ENCODE measurements around the gene SLC25A22. TPM values are rescaled to one million over a fixed set of nuclear protein-coding genes. Genes with fewer than 3 reads are reported as not detected.
A peak's percentile ranks its signal among the peaks of the same experiment; 100 is the strongest.

The SLC25A22 gene
- total and polyA plus RNA-seq, 2 donors (not counting 1 experiment from before 2014, with no cell fraction given) = 9.9 to 10.4 TPM

DNA sequence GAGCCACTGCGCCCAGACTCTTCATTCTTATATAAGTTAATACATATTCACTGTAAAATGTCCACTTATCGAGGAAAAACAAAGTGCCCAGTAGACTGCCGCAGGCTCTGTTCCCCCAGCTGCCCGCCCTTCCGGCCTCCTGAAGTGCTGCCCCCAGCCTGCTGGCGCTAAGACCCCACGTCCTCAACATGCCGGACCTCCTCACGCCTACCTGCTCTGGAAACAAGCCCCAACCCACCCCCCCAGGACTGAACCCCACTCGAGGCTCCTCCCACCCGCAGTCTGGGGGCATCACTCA lies 21.9 kb downstream of the SLC25A22 start:
- Histone ChIP-seq H3K4me3 (replicated peaks in 1 of 4; ENCODE audit: control extremely low read depth in 1 of 4, insufficient read depth in 1 of 4, low read depth in 3 of 4, low read length in 4 of 4) (peak overlapping the region; percentile 67 to 95 (median 84)), H3K9me3 (ENCODE audit: control insufficient read depth, insufficient read depth, low read depth, low read length) (no peaks in the 10 kb centered on the region), H3K36me3 (ENCODE audit: control insufficient read depth, insufficient read depth, low read length) (peaks cover 22% of the 10 kb centered on the region), H2AFZ (ENCODE audit: low read length) (no peak overlapping the region), H3K4me2 (ENCODE audit: extremely low read depth, insufficient read depth, low read length) (peak overlapping the region; percentile 92), H4K20me1 (ENCODE audit: control insufficient read depth, extremely low read depth, insufficient read depth, low read length) (no peaks in the 10 kb centered on the region), H3K27me3 (ENCODE audit: control insufficient read depth, insufficient read depth, low read length) (no peaks in the 10 kb centered on the region), H3K4me1 (ENCODE audit: control insufficient read depth, extremely low read depth, insufficient read depth, low read length) (no peaks in the 10 kb centered on the region), H3K79me2 (ENCODE audit: control insufficient read depth, insufficient read depth, low read length) (peaks cover 67% of the 10 kb centered on the region), H3K27ac (ENCODE audit: insufficient read depth, low read length) (peak overlapping the region; percentile 69), H3K9ac (ENCODE audit: insufficient read depth, low read length) (peak overlapping the region; percentile 83)
- DNase-seq (ENCODE audit: low read depth in 2 of 2) = no peak
- no peak for TF ChIP-seq EZH2 (IDR thresholded peaks at IDR 0.05; ENCODE audit: low read length, missing control alignments)
- TF ChIP-seq, protein P1, sequence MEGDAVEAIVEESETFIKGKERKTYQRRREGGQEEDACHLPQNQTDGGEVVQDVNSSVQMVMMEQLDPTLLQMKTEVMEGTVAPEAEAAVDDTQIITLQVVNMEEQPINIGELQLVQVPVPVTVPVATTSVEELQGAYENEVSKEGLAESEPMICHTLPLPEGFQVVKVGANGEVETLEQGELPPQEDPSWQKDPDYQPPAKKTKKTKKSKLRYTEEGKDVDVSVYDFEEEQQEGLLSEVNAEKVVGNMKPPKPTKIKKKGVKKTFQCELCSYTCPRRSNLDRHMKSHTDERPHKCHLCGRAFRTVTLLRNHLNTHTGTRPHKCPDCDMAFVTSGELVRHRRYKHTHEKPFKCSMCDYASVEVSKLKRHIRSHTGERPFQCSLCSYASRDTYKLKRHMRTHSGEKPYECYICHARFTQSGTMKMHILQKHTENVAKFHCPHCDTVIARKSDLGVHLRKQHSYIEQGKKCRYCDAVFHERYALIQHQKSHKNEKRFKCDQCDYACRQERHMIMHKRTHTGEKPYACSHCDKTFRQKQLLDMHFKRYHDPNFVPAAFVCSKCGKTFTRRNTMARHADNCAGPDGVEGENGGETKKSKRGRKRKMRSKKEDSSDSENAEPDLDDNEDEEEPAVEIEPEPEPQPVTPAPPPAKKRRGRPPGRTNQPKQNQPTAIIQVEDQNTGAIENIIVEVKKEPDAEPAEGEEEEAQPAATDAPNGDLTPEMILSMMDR (conservative IDR thresholded peaks at IDR 0.05 in 1 of 2, IDR thresholded peaks at IDR 0.05 in 1 of 2; ENCODE audit: low read depth in 1 of 2, low read length in 2 of 2) = no peak

DNA sequence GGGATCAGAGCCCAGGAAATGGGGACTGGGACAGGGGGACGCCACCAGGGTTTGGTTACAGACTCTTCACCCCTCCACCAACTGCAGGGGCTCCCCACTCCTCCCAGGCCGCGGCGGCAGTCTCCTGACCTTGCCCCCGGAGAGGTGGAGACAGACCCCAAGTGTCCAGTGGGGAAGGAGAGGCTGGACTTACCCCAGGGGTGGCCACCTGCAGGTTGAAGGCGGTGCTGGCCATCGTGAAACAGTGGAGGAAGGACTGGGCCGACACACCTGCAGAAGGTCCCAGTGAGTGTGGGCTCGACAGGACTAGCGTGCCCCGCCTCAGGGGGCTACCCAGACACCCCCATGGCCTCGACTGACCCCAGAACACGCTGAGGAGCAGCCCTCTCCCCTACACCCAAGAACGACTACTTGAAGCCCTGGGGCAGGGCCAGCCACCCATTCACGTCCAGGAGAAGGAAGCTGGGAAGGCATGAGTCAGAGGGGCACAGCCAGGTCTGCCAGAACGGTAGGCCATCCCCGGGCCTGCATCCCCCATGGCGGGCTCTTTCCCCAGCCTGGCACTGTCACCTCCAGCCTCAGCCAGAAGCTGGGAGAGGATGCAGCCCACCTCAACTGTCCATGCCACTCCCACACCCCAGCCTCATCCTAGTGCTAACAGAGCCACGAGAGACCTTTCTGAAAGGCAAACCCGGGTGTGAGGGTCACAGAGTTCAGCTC lies 23.0 kb downstream of the SLC25A22 start:
- peaks cover 31% of the 10 kb centered on the region for H3K36me3 ChIP-seq (ENCODE audit: control insufficient read depth, insufficient read depth, low read length)
- peak overlapping the region; percentile 0 for H3K27ac ChIP-seq (ENCODE audit: insufficient read depth, low read length)
- H2AFZ ChIP-seq (ENCODE audit: low read length) = no peak overlapping the region
- TF ChIP-seq EZH2 (IDR thresholded peaks at IDR 0.05; ENCODE audit: low read length, missing control alignments) = no peak
- TF ChIP-seq, protein P1 (conservative IDR thresholded peaks at IDR 0.05 in 1 of 2, IDR thresholded peaks at IDR 0.05 in 1 of 2; ENCODE audit: low read depth in 1 of 2, low read length in 2 of 2) = no peak
- H3K27me3 ChIP-seq (ENCODE audit: control insufficient read depth, insufficient read depth, low read length) = no peaks in the 10 kb centered on the region
- no peaks in the 10 kb centered on the region for H3K4me1 ChIP-seq (ENCODE audit: control insufficient read depth, extremely low read depth, insufficient read depth, low read length)
- H3K9me3 ChIP-seq (ENCODE audit: control insufficient read depth, insufficient read depth, low read depth, low read length) = no peaks in the 10 kb centered on the region
- H3K79me2 ChIP-seq (ENCODE audit: control insufficient read depth, insufficient read depth, low read length) = peaks cover 70% of the 10 kb centered on the region
- no peak overlapping the region for H3K9ac ChIP-seq (ENCODE audit: insufficient read depth, low read length)
- DNase-seq (ENCODE audit: low read depth in 2 of 2) = peak in 1 of 2 donors; percentile 61
- peak overlapping the region; percentile 64 for H3K4me2 ChIP-seq (ENCODE audit: extremely low read depth, insufficient read depth, low read length)
- peak overlapping the region in 3 of 4 experiments; percentile 0 to 78 (median 67) for H3K4me3 ChIP-seq (replicated peaks in 1 of 4; ENCODE audit: control extremely low read depth in 1 of 4, insufficient read depth in 1 of 4, low read depth in 3 of 4, low read length in 4 of 4)
- H4K20me1 ChIP-seq (ENCODE audit: control insufficient read depth, extremely low read depth, insufficient read depth, low read length) = no peaks in the 10 kb centered on the region

DNA sequence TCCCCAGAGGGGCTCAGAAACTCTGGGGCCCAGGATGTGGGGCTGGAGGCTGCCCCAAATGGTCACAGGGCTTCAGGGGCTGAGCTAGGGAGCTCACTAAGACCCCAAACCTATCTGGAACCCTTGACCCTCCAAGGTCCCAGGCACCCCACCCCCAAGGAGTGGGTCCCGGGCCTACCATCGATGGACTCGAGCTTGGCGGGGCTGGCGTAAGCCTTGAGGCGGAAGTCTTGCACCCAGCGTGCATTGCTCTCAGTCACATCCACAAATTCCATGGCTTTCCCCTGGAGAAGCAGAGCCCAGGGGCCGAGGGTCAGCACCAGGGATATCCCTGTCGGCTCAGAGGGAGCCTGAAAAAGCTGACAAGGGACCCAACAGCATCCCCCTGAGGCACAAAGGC lies 24.3 kb downstream of the SLC25A22 start:
- H3K79me2 ChIP-seq (ENCODE audit: control insufficient read depth, insufficient read depth, low read length) = peaks cover 67% of the 10 kb centered on the region
- no peak for DNase-seq (ENCODE audit: low read depth in 2 of 2)
- H4K20me1 ChIP-seq (ENCODE audit: control insufficient read depth, extremely low read depth, insufficient read depth, low read length) = no peaks in the 10 kb centered on the region

More for the DNA sequence above, 24.3 kb downstream of the SLC25A22 start:
- no peaks in the 10 kb centered on the region for H3K4me1 ChIP-seq (ENCODE audit: control insufficient read depth, extremely low read depth, insufficient read depth, low read length)
- H3K27ac ChIP-seq (ENCODE audit: insufficient read depth, low read length) = no peak overlapping the region
- no peak overlapping the region for H2AFZ ChIP-seq (ENCODE audit: low read length)
- no peak overlapping the region for H3K4me2 ChIP-seq (ENCODE audit: extremely low read depth, insufficient read depth, low read length)
- no peak for TF ChIP-seq EZH2 (IDR thresholded peaks at IDR 0.05; ENCODE audit: low read length, missing control alignments)
- TF ChIP-seq, protein P1 (conservative IDR thresholded peaks at IDR 0.05 in 1 of 2, IDR thresholded peaks at IDR 0.05 in 1 of 2; ENCODE audit: low read depth in 1 of 2, low read length in 2 of 2) = no peak
- peaks cover 31% of the 10 kb centered on the region for H3K36me3 ChIP-seq (ENCODE audit: control insufficient read depth, insufficient read depth, low read length)
- H3K27me3 ChIP-seq (ENCODE audit: control insufficient read depth, insufficient read depth, low read length) = no peaks in the 10 kb centered on the region
- no peaks in the 10 kb centered on the region for H3K9me3 ChIP-seq (ENCODE audit: control insufficient read depth, insufficient read depth, low read depth, low read length)
- H3K9ac ChIP-seq (ENCODE audit: insufficient read depth, low read length) = no peak overlapping the region
- H3K4me3 ChIP-seq (replicated peaks in 1 of 4; ENCODE audit: control extremely low read depth in 1 of 4, insufficient read depth in 1 of 4, low read depth in 3 of 4, low read length in 4 of 4) = no peak overlapping the region
